Natural killer cell treated with Interleukin-12 subunit alpha and Interleukin-12 subunit beta and Interleukin-15 and Interleukin-18, amount 100 ng/mL, for 72 hours (primary cell): ENCODE data around the gene MYL4. TPM values are rescaled to one million over a fixed set of nuclear protein-coding genes. Genes with fewer than 3 reads are reported as not detected.
"Not testable (repeated sequence)": the region's sequence is repeated elsewhere in the genome, so short reads cannot be mapped to it uniquely, and the experiment has no call there.

Experiments used
- ATAC-seq, 2 donors: fragments of 150-1000 bp; cut with Tn5 transposase in 1 of 2; sonication (Bioruptor Pico), chemical (Tn5 transposase) in 1 of 2; 2 replicates each; pipeline ENCODE4 v1.10.0; 2021
- DNase-seq: peaks from one replicate; pipeline ENCODE4 v3.0.0; 2022; ENCODE audit warnings: low spot score
- H3K27ac Mint-ChIP-seq, 2 donors: 1 replicate in 1 of 2; 2 replicates in 1 of 2; pipeline ENCODE4 v1.8.0; 2022; ENCODE audit warnings: mixed read lengths in 2 of 2, mild to moderate bottlenecking in 1 of 2, moderate library complexity in 1 of 2
- H3K27me3 Mint-ChIP-seq, 2 donors: 1 replicate in 1 of 2; 2 replicates in 1 of 2; pipeline ENCODE4 v1.8.0; 2022; ENCODE audit warnings: mixed read lengths in 2 of 2
- H3K36me3 Mint-ChIP-seq: one replicate; pipeline ENCODE4 v1.8.0; 2022; ENCODE audit warnings: mixed read lengths
- H3K4me1 Mint-ChIP-seq, 2 donors: 1 replicate in 1 of 2; 2 replicates in 1 of 2; pipeline ENCODE4 v1.8.0; 2022; ENCODE audit warnings: low read depth in 2 of 2, mixed read lengths in 2 of 2, mild to moderate bottlenecking in 1 of 2
- H3K4me3 Mint-ChIP-seq: one replicate; pipeline ENCODE4 v1.8.0; 2022; ENCODE audit warnings: mixed read lengths
- H3K9me3 Mint-ChIP-seq: 2 replicates; pipeline ENCODE4 v1.8.0; 2022; ENCODE audit warnings: mixed read lengths
- total RNA-seq, 2 donors: library from RNA; stranded (reverse); gene quantifications; one replicate each; pipeline ENCODE4 v1.2.3, GENCODE V29; 2022

The MYL4 gene
- total RNA-seq, 2 donors from 2014 or later: 0.92 to 1.1 TPM

DNA sequence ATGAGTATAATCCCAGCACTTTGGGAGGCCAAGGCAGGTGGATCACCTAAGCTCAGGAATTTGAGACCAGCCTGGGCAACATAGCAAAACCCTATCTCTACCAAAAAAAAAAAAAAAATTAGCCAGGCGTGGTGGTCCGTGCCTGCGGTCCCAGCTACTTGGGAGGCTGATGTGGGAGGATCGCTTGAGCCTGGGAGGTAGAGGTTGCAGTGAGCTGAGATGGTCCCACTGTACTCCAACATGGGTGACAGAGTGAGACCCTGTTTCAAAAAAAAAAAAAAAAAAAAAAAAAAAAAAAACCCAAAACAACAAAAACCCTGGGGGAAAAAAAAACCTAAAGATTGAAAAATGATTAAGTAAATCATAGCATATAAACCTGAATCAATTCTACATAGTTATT, 28.2 kb upstream of the MYL4 start:
- not testable (repeated sequence) for H3K4me3 Mint-ChIP-seq, H3K27ac Mint-ChIP-seq, H3K9me3 Mint-ChIP-seq, DNase-seq, H3K27me3 Mint-ChIP-seq, ATAC-seq
- Mint-ChIP-seq H3K36me3 (peaks cover 13% of the 10 kb centered on the region), H3K4me1 (peaks cover 48 to 50% of the 10 kb centered on the region in 2 donors)

GRCh38 chr17:47184681-47185080, 24.5 kb upstream of the MYL4 start:
- no peak for ATAC-seq
- H3K4me1 Mint-ChIP-seq: peaks cover 46 to 53% of the 10 kb centered on the region in 2 donors
- no peaks in the 10 kb centered on the region for H3K27me3 Mint-ChIP-seq
- H3K36me3 Mint-ChIP-seq: peaks cover 15% of the 10 kb centered on the region
- H3K4me3 Mint-ChIP-seq: no peak overlapping the region
- no peak overlapping the region for H3K27ac Mint-ChIP-seq
- DNase-seq: no peak
- no peaks in the 10 kb centered on the region for H3K9me3 Mint-ChIP-seq

- Mint-ChIP-seq H3K27me3 (no peaks in the 10 kb centered on the region), H3K27ac (peak overlapping the region; percentile 99 to 100), H3K4me1 (peaks cover 50 to 53% of the 10 kb centered on the region in 2 donors), H3K36me3 (peaks cover 8% of the 10 kb centered on the region), H3K4me3 (peak overlapping the region; percentile 92), H3K9me3 (no peaks in the 10 kb centered on the region)
- ATAC-seq: no peak
- DNase-seq: no peak
Measured at GRCh38 chr17:47188271-47188875, 20.8 kb upstream of the MYL4 start.

- Mint-ChIP-seq H3K9me3 (no peaks in the 10 kb centered on the region), H3K27me3 (no peaks in the 10 kb centered on the region), H3K4me1 (peaks cover 52 to 59% of the 10 kb centered on the region in 2 donors), H3K27ac (peak within 1 kb of the TSS; percentile 99 to 100), H3K36me3 (peaks cover 8% of the 10 kb centered on the region), H3K4me3 (peak within 1 kb of the TSS; percentile 92)
- peak; percentile 98 for ATAC-seq
- peak; percentile 99 for DNase-seq
Measured at GRCh38 chr17:47188876-47189731, 20.0 kb upstream of the MYL4 start, which contains the start of gene CDC27. Gene CDC27 (minus strand): TSS chr17:47189295. CDS start chr17:47189172, 123 bp downstream.

- Mint-ChIP-seq H3K9me3 (no peaks in the 10 kb centered on the region), H3K27ac (peak overlapping the region; percentile 99 to 100), H3K36me3 (peaks cover 8% of the 10 kb centered on the region), H3K4me3 (peak overlapping the region; percentile 92), H3K27me3 (no peaks in the 10 kb centered on the region), H3K4me1 (peaks cover 45 to 52% of the 10 kb centered on the region in 2 donors)
- DNase-seq: no peak
- no peak for ATAC-seq
Measured at GRCh38 chr17:47189732-47190237, 19.4 kb upstream of the MYL4 start.

GRCh38 chr17:47190243-47190642, 18.9 kb upstream of the MYL4 start:
- H3K27me3 Mint-ChIP-seq: no peaks in the 10 kb centered on the region
- peak overlapping the region; percentile 92 for H3K4me3 Mint-ChIP-seq
- peaks cover 44 to 52% of the 10 kb centered on the region in 2 donors for H3K4me1 Mint-ChIP-seq
- H3K36me3 Mint-ChIP-seq: peaks cover 8% of the 10 kb centered on the region
- no peak for ATAC-seq
- H3K27ac Mint-ChIP-seq: peak overlapping the region; percentile 99 to 100
- DNase-seq: no peak
- no peaks in the 10 kb centered on the region for H3K9me3 Mint-ChIP-seq

GRCh38 chr17:47190770-47191169, 18.4 kb upstream of the MYL4 start:
- no peak overlapping the region for H3K4me3 Mint-ChIP-seq
- no peaks in the 10 kb centered on the region for H3K27me3 Mint-ChIP-seq
- peaks cover 44 to 51% of the 10 kb centered on the region in 2 donors for H3K4me1 Mint-ChIP-seq
- H3K27ac Mint-ChIP-seq: peak overlapping the region in 1 of 2 donors; percentile 52
- no peak for DNase-seq
- ATAC-seq: no peak
- no peaks in the 10 kb centered on the region for H3K9me3 Mint-ChIP-seq
- peaks cover 8% of the 10 kb centered on the region for H3K36me3 Mint-ChIP-seq

GRCh38 chr17:47192554-47192953, 16.6 kb upstream of the MYL4 start:
- H3K9me3 Mint-ChIP-seq: no peaks in the 10 kb centered on the region
- peak overlapping the region in 1 of 2 donors; percentile 69 for H3K27ac Mint-ChIP-seq
- H3K27me3 Mint-ChIP-seq: no peaks in the 10 kb centered on the region
- H3K4me3 Mint-ChIP-seq: peak overlapping the region; percentile 9
- DNase-seq (no peak), ATAC-seq (no peak)
- H3K36me3 Mint-ChIP-seq: peaks cover 5% of the 10 kb centered on the region
- peaks cover 37 to 38% of the 10 kb centered on the region in 2 donors for H3K4me1 Mint-ChIP-seq

- no peaks in the 10 kb centered on the region for H3K9me3 Mint-ChIP-seq
- no peak overlapping the region for H3K4me3 Mint-ChIP-seq
- peak overlapping the region; percentile 10 to 69 for H3K27ac Mint-ChIP-seq
- H3K4me1 Mint-ChIP-seq: peaks cover 32 to 33% of the 10 kb centered on the region in 2 donors
- DNase-seq (no peak), ATAC-seq (no peak)
- H3K36me3 Mint-ChIP-seq: no peaks in the 10 kb centered on the region
- H3K27me3 Mint-ChIP-seq: no peaks in the 10 kb centered on the region
Measured at GRCh38 chr17:47193931-47194511, 15.1 kb upstream of the MYL4 start.

DNA sequence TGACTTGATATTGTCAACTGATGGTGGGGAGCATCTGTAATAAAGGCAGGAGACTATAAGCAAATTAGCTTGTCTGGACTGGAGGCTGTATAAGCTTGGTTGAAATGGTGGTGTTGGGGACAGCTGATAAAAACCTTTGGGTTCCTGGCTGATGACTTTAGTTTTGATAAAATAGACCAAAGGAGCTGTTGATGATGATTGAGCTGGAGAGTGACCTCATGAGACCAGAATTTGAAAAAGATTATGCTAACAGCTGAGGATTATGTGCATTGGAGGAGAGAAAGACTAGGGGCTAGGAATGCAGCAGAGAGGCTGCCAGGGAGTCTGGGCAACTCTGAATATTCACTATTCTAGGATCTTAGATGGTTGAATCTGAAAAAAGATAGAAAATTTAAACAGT, 11.3 kb upstream of the MYL4 start:
- H3K4me1 Mint-ChIP-seq: peaks cover 15 to 23% of the 10 kb centered on the region in 2 donors
- no peak overlapping the region for H3K4me3 Mint-ChIP-seq
- no peak for DNase-seq
- no peaks in the 10 kb centered on the region for H3K36me3 Mint-ChIP-seq
- H3K27ac Mint-ChIP-seq: no peak overlapping the region
- no peak for ATAC-seq
- H3K27me3 Mint-ChIP-seq: no peaks in the 10 kb centered on the region
- no peaks in the 10 kb centered on the region for H3K9me3 Mint-ChIP-seq

- DNase-seq (no peak), ATAC-seq (no peak)
- Mint-ChIP-seq H3K27me3 (no peaks in the 10 kb centered on the region), H3K4me3 (no peak overlapping the region), H3K36me3 (no peaks in the 10 kb centered on the region), H3K27ac (peak overlapping the region in 1 of 2 donors; percentile 65), H3K9me3 (no peaks in the 10 kb centered on the region), H3K4me1 (peaks cover 17 to 29% of the 10 kb centered on the region in 2 donors)
Measured at GRCh38 chr17:47199627-47200324, 9.4 kb upstream of the MYL4 start.

- Mint-ChIP-seq H3K4me1 (peaks cover 22 to 34% of the 10 kb centered on the region in 2 donors), H3K27me3 (no peaks in the 10 kb centered on the region), H3K4me3 (no peak overlapping the region), H3K27ac (peak overlapping the region in 1 of 2 donors; percentile 65), H3K9me3 (no peaks in the 10 kb centered on the region), H3K36me3 (no peaks in the 10 kb centered on the region)
- no peak for DNase-seq
- ATAC-seq: no peak
Measured at GRCh38 chr17:47200325-47200664, 8.9 kb upstream of the MYL4 start.

GRCh38 chr17:47201166-47201565, 8.0 kb upstream of the MYL4 start:
- H3K36me3 Mint-ChIP-seq: no peaks in the 10 kb centered on the region
- H3K9me3 Mint-ChIP-seq: no peaks in the 10 kb centered on the region
- no peaks in the 10 kb centered on the region for H3K27me3 Mint-ChIP-seq
- DNase-seq (no peak), ATAC-seq (no peak)
- no peak overlapping the region for H3K27ac Mint-ChIP-seq
- H3K4me3 Mint-ChIP-seq: no peak overlapping the region
- H3K4me1 Mint-ChIP-seq: peaks cover 28 to 43% of the 10 kb centered on the region in 2 donors
